PC-3 (cell line): ENCODE results near the gene PDIA5.

Experiments
- EZH2 ChIP-seq: fragments of 300-600 bp; sonication (generic); IDR thresholded peaks from one replicate; pipeline ENCODE4 v1.6.1; 2017; ENCODE audit warnings: antibody characterized with exemption, mild to moderate bottlenecking, low read length; ENCODE audit not compliant: unreplicated experiment
- EZH2phosphoT487 ChIP-seq: fragments of 300-600 bp; sonication (generic); IDR thresholded peaks from 2 replicates; pipeline ENCODE4 v1.6.1; 2018; ENCODE audit warnings: mild to moderate bottlenecking, antibody characterized with exemption, low read length, borderline replicate concordance
- TF ChIP-seq, protein P1 (sequence below): fragments of 300-600 bp; sonication (generic); conservative IDR thresholded peaks from 2 replicates; pipeline ENCODE4 v1.5.1; 2017; ENCODE audit warnings: antibody characterized with exemption, low read depth, mild to moderate bottlenecking, low read length

- TF ChIP-seq, protein P1, sequence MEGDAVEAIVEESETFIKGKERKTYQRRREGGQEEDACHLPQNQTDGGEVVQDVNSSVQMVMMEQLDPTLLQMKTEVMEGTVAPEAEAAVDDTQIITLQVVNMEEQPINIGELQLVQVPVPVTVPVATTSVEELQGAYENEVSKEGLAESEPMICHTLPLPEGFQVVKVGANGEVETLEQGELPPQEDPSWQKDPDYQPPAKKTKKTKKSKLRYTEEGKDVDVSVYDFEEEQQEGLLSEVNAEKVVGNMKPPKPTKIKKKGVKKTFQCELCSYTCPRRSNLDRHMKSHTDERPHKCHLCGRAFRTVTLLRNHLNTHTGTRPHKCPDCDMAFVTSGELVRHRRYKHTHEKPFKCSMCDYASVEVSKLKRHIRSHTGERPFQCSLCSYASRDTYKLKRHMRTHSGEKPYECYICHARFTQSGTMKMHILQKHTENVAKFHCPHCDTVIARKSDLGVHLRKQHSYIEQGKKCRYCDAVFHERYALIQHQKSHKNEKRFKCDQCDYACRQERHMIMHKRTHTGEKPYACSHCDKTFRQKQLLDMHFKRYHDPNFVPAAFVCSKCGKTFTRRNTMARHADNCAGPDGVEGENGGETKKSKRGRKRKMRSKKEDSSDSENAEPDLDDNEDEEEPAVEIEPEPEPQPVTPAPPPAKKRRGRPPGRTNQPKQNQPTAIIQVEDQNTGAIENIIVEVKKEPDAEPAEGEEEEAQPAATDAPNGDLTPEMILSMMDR: no peak
- TF ChIP-seq EZH2phosphoT487 (no peak), EZH2 (no peak)
Observed at GRCh38 chr3:123064914-123065313, 1.9 kb upstream of the PDIA5 start.
